ENCODE measurements around the gene SYCE1L. TPM values are rescaled to one million over a fixed set of nuclear protein-coding genes. Genes with fewer than 3 reads are reported as not detected.

Gene SYCE1L
- total RNA-seq, 1 donor from 2014 or later = 2.1 TPM

- no peak for DNase-seq (ENCODE audit: low read depth in 2 of 2)
These were observed 51.2 kb downstream of the SYCE1L start for GRCh38 chr16:77250400-77250799.

Other genes starting within 250 kb of the SYCE1L start
- 7.7 and 9.5 TPM in 2 replicates for gene MON1B, start 8.2 kb upstream of the SYCE1L start, total RNA-seq
- 7.4 and 25.2 TPM in 2 replicates for gene ADAMTS18, start 235.6 kb downstream of the SYCE1L start, total RNA-seq